GM19452 (cell line): ENCODE measurements around the gene SUCLA2.
"Not testable (repeated sequence)": the region's sequence is repeated elsewhere in the genome, so short reads cannot be mapped to it uniquely, and the experiment has no call there.

Experiments
- ATAC-seq: cut with Tn5 transposase; IDR thresholded peaks from one replicate; pipeline ENCODE4 v1.9.1; 2021; ENCODE audit not compliant: unreplicated experiment

Gene SUCLA2

GRCh38 chr13:47997384-47997783 is 3.7 kb downstream of the SUCLA2 start:
- ATAC-seq: no peak

DNA sequence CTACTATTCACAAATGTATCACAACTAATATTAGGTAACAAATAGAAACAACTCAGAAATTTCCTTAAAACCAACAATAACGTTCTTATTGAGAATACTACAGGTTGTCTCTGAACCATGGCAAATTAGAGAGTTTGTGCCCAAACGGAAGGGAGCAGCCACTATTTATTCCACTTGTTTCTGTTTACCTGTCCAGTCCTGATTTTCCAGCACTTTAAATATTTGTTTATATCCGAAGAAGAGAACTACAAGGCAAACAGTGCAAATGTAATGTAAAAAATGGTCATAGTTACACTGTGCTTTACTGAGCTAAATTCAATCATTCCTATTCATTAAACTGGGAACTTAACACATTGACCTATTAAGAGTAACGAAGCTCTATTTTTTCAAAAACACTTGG is 9.2 kb downstream of the SUCLA2 start:
- no peak for ATAC-seq

DNA sequence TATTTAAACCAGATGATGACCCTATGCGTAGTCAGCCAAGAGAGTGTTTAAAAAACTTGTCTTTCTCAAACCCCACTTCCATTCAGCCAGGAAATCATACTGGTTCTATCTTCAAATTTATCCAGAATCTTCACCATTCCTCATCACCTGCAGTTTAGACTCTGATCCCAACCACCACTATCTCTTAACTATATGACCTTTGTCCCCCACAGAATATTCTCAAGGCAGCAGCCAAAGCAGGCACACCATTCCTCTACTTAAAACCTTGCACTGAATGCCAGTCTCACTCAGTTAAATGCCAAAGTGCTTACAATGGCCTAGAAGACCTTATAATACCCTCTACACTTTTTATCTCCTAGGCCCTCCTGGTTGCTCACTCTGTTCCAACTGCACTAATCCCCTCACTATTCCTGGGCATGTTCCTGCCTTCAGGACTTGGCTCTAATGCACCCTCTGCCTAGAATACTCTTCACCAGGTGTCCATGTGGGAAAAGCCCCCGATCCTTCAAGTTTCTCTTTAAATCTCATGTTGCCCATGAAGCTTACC is 10.1 kb downstream of the SUCLA2 start:
- ATAC-seq: no peak

DNA sequence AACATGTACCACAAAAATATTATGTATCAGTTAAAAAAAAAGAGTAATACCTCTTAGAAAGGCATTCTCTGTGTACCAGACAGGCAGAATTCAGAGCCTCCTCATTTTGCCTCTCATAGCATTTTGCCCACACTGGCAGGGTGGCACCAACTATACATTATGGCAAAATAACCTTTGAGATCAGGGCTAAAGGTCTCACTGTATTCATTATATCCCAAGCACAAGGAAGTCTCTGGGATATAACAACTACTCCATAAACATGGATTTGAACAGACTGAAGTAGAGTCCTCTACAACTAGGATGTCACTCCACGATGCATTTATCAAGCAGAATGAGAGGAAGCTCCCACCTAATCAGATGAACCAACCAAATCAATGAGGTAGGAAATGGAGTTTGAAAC is 10.6 kb downstream of the SUCLA2 start:
- ATAC-seq: no peak

DNA sequence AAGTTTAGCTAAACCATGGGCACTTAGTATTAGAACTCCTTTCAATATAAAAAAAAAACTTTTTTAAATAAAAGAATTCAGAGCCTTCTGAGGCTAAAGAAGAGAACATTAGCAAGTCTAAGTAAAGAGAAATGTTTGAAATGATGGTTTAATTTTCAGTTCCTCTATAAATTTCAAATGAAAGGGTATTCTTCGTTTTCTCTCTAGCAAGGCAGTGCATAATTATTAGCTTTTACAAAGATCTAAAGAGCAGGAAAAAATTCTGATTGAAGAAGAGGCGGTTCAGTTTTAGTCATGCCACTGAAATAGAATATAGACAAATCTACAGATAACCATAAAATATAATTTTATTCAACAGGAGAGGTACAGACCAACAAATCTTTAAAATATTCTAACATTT is 18.0 kb downstream of the SUCLA2 start:
- no peak for ATAC-seq

DNA sequence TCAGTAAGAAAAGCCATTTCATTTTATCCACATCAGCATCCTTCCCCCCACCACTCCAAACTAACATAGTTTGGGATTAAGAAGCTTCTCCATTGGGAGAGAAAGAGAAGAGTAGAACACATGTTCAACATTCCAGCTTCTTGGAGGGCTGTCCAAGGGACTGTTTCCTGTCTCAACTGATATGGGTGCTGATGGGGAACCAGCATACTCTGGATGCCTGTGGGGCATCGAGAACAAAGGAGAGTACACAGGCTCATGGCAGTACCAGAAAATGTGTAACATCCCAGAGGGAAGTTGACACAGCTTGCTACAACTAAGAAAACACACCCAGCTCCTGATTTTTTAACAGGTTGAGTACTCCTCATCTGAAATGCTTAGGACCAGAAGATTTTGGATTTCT is 24.7 kb downstream of the SUCLA2 start:
- no peak for ATAC-seq

DNA sequence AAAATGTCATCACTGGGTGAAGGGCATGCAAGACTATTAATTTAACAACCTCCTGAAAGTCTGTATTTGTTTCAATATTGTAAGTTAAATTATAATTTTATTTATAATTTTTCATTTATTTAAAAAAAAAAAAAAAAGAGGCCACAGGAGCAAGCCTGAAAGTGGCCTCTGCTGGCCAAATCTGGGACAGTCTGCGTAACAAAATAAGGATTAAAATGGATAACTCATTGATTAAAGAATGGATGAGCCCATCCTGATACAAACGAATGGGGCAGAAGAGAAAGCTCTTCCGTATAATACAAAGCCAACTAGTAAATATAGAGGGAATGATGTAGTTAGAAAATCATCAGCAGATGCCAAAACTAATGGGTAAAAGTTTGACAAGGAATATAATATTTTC is 36.2 kb downstream of the SUCLA2 start:
- no peak for ATAC-seq

GRCh38 chr13:47962237-47962636 is 38.8 kb downstream of the SUCLA2 start:
- ATAC-seq: no peak

- ATAC-seq: no peak
Measured at GRCh38 chr13:47959468-47960247, 41.4 kb downstream of the SUCLA2 start.

- ATAC-seq: no peak
Measured at GRCh38 chr13:47957073-47957472, 44.0 kb downstream of the SUCLA2 start.

DNA sequence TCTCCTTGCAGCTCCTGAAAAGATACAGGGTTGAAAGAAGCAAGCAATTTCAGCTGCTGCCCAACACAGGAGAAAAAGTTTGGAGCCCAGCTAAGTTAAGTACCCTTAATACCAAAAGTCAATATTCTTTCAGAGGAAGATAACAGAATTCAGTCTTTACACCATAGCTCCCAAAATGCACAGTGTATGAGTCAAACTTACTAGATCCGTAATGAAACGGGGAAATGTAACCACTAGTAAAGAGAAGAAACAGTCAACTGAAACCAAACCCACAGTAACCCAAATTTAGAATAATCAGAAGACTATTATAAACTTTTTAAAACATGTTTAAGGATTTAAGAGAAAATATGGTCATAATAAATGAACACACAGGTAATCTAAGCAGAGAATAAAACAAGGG is 45.2 kb downstream of the SUCLA2 start:
- no peak for ATAC-seq

DNA sequence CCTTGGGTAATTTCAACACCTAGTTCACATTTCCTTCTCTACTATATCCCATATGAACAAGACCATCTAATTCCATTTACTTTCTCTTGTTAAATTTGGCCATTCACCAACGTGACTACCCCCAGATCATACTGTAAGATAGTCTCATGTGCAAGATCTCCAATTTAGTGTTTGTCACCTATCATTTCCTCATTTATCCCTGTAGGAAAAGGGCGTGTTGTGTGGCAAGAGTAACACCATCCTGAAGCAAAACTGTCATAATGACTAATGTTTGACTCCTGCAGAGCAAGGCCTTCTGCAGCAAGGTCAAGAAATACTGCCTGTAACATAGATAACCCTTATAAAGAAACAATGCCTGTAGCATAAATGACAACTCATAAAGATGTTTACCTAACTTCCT is 51.3 kb downstream of the SUCLA2 start:
- ATAC-seq: no peak

- no peak for ATAC-seq
Measured at GRCh38 chr13:47945738-47946137, 55.3 kb downstream of the SUCLA2 start.

GRCh38 chr13:47945146-47945545 is 55.9 kb downstream of the SUCLA2 start:
- ATAC-seq: not testable (repeated sequence)

DNA sequence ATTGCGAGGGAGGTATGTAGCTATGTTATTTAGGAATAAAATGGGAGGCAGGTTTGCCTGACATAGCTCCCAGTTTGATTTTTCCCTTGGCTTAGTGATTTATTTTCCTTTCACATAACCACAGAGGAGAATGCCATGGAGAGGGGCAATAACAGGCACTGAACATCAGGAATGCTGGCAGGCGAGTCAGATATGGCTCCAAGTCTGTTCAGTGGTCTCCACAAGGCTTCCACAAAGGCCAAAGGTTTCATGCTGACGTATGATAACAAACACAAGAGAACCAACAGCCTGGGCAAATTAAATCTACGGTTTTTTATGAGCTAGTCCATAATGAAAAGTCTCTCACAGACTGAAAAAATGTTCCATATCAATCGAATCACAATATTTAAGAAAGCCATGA is 66.7 kb downstream of the SUCLA2 start:
- no peak for ATAC-seq

GRCh38 chr13:47932950-47933923 is 67.8 kb downstream of the SUCLA2 start:
- ATAC-seq: no peak

DNA sequence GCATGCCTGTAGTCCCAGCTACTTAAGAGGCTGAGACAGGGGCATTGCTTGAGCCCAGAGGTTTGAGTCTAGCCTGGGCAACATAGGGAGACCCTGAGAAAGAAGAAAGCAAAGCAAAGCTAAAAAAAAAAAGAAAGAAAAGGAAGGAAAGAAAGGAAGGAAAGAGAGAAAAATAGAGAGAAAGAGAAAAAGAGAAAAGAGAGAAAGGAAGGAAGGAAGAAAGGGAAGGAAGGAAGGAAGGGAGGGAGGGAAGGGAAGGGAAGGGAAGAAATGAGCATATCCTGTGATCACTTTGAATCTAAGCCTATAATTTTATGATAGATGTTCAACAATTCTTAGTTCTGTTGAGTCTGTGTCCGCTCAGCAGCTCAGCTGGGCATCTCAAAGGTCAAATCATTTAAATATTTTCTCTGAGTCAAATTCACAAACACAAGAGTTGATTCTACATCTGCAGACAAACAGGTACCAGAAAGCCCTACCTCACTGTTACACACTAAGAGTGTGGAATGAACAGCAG is 70.4 kb downstream of the SUCLA2 start:
- ATAC-seq: no peak

GRCh38 chr13:47929156-47929555 is 71.9 kb downstream of the SUCLA2 start:
- ATAC-seq: no peak

DNA sequence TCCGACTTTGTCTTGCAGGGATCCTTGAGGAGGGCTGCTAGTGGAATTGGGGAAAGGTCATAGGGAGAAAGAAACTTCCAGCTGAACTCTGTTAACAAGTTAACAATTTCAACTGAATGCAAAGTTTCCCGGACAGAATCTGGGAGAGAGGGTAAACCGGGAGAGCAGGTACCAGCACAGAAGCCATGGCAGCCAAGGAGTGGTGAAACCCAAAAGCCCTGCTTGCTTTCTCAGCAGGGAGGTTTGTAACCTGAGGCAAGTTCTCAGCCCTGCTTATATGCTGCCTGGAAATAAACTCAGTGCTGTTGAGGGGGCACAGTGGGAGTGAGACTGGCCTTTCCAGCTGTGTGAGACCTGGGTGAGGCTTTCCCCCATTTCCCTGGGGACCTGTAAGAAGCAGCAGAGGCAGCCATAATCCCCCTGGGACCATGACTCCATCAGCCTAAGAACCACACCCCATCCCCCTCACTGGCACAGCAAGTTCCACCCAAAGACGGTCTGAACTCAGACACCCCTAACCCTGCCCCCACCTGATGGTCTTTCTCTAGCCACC is 84.0 kb downstream of the SUCLA2 start:
- no peak for ATAC-seq

DNA sequence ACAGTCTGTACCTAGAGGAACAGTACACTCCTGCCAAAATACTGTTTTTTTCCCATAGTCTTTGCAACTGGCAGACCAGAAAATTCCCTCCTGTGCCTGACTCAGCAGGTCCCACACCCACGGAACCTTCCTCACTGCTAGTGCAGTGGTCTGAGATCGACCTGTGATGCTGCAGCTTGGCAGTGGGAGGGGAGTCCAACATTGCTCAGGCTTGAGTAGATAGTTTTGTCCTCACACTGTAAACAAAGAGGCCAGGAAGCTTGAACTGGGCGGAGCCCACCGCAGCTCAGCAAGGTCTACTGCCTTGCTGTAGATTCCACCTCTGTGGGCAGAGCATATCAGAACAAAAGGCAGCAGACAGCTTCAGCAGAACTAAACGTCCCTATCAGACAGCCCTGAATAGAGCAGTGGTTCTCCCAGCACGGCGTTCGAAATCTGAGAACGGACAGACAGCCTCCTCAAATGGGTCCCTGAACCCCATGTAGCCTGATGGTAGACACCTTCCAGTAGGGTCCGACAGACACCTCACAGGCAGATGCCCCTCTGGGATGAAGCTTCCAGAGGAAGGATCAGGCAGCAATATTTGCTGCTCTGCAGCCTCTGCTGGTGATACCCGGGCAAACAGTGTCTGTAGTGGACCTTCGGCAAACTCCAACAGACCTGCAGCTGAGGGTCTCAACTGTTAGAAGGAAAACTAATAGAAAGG is 92.7 kb downstream of the SUCLA2 start:
- ATAC-seq: no peak

- no peak for ATAC-seq
Measured at GRCh38 chr13:47904891-47905290, 96.2 kb downstream of the SUCLA2 start.
